22Rv1 (cell line): Measurements from ENCODE around the gene TUBGCP2.

ENCODE experiments used
- H3K27ac ChIP-seq: fragments of 450-650 bp; 2 replicates; pipeline ENCODE4 v1.5.1; 2017
- CTCF ChIP-seq: fragments of 450-650 bp; IDR thresholded peaks from 2 replicates; pipeline ENCODE4 v1.5.1; 2017; ENCODE audit warnings: mild to moderate bottlenecking
- ZFX ChIP-seq: fragments of 450-650 bp; IDR thresholded peaks from 2 replicates; pipeline ENCODE4 v1.6.1; 2017; ENCODE audit warnings: antibody characterized with exemption, borderline replicate concordance

The TUBGCP2 gene

GRCh38 chr10:133272301-133272963 is 36.2 kb downstream of the TUBGCP2 start:
- TF ChIP-seq ZFX (no peak), CTCF (no peak)
- H3K27ac ChIP-seq: no peak overlapping the region

GRCh38 chr10:133271521-133272300 is 37.0 kb downstream of the TUBGCP2 start:
- TF ChIP-seq ZFX: no peak
- TF ChIP-seq CTCF: no peak
- H3K27ac ChIP-seq: no peak overlapping the region

GRCh38 chr10:133270773-133271297 is 37.8 kb downstream of the TUBGCP2 start:
- H3K27ac ChIP-seq: no peak overlapping the region
- no peak for TF ChIP-seq CTCF
- TF ChIP-seq ZFX: no peak

GRCh38 chr10:133270204-133270603 is 38.5 kb downstream of the TUBGCP2 start:
- H3K27ac ChIP-seq: no peak overlapping the region
- no peak for TF ChIP-seq CTCF
- TF ChIP-seq ZFX: no peak

GRCh38 chr10:133269367-133269766 is 39.3 kb downstream of the TUBGCP2 start:
- no peak for TF ChIP-seq CTCF
- TF ChIP-seq ZFX: no peak
- no peak overlapping the region for H3K27ac ChIP-seq

- no peak overlapping the region for H3K27ac ChIP-seq
- TF ChIP-seq ZFX: no peak
These were observed 40.1 kb downstream of the TUBGCP2 start for GRCh38 chr10:133268532-133268931.

- TF ChIP-seq ZFX: no peak
- no peak for TF ChIP-seq CTCF
- no peak overlapping the region for H3K27ac ChIP-seq
These were observed 40.8 kb downstream of the TUBGCP2 start for GRCh38 chr10:133267829-133268228.

GRCh38 chr10:133267293-133267692 is 41.4 kb downstream of the TUBGCP2 start:
- TF ChIP-seq ZFX (no peak), CTCF (no peak)
- no peak overlapping the region for H3K27ac ChIP-seq
